GM12801 (cell line): ENCODE data around the gene CALY.

Experiments used
- TF ChIP-seq, protein P1 (sequence below): IDR thresholded peaks from one replicate; pipeline ENCODE4 v1.5.1; 2011; ENCODE audit warnings: control low read depth; ENCODE audit not compliant: insufficient read length; ENCODE audit errors: extremely low read depth

CALY gene

DNA sequence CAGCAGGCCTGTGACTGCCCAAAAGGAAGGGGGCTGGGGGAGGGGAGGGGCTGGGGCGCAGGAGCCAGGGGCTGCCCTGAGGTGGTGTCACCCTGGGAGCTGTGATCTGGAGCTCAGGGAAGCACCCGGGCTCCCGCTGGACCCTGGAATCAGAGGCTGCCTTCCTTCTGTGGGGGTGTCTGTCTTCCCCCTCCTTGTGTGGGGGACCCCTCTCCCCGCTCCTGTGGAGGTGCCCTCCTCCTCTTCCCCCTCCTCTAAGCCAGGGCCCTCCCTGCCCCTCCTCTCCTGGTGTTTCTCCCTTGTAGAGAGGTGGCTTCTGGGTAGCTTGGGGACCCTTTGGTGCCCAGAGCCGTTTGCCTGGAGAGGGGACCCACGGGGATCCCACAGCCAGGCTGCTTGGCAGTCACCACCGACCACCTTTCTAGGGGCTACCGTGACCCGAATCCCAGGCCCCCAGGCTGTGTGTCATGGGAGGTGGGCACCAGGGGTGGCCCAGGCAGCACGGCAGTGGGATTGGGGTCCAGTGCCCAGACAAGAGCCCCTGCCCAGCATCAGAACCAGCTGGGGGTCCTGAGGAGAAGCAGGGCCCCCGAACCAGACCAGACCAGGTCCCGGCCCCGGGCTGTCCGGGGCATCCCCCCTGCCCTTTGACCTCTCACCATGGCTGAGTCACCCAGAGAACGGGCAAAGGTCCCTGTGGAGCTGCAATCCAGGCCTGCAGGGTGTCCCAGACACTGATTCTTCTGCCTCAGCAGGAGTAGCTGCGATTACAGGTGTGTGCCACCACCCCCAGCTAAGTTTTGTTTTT lies 11.2 kb upstream of the CALY start:
- TF ChIP-seq, protein P1, sequence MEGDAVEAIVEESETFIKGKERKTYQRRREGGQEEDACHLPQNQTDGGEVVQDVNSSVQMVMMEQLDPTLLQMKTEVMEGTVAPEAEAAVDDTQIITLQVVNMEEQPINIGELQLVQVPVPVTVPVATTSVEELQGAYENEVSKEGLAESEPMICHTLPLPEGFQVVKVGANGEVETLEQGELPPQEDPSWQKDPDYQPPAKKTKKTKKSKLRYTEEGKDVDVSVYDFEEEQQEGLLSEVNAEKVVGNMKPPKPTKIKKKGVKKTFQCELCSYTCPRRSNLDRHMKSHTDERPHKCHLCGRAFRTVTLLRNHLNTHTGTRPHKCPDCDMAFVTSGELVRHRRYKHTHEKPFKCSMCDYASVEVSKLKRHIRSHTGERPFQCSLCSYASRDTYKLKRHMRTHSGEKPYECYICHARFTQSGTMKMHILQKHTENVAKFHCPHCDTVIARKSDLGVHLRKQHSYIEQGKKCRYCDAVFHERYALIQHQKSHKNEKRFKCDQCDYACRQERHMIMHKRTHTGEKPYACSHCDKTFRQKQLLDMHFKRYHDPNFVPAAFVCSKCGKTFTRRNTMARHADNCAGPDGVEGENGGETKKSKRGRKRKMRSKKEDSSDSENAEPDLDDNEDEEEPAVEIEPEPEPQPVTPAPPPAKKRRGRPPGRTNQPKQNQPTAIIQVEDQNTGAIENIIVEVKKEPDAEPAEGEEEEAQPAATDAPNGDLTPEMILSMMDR: no peak

- TF ChIP-seq, protein P1: no peak
These were observed 9.7 kb upstream of the CALY start for GRCh38 chr10:133346413-133346812.

DNA sequence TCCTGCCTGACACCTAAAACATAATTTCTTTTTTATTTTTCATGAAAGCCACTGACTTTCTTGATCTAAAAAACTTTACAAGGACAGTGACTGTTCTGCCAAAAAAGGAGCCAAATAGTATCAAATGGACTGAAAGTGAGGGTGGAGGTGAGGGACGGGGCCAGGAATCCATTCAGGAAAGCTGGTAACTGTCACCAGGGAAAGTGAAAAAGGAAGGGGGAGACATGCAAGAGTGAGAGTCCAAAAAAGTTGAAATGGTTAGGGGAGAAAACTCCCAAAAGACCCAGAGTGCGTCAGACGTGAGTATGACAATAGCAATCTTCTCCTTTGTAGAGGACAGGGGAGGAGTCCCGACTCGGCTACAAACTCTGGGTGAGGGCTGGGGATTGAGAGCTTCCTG lies 7.5 kb upstream of the CALY start:
- TF ChIP-seq, protein P1: no peak

DNA sequence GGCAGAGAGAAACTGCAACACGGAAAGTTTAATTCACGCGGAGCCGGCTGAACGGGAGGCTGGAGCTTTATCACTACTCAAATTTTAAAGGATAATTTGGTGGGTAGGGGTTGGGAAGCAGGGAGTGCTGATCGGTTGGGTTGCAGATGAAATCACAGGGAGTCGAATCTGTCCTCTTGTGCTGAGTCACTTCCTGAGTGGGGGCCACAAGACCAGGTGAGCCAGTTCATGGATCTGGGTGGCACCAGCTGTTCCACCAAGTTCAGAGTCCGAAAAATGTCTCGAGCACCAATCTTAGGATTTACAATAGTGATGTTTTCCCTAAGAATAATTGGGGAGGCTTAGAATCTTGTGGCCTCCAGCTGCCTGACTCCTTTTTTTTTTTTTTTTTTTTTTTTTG lies 6.9 kb upstream of the CALY start:
- TF ChIP-seq, protein P1: no peak

DNA sequence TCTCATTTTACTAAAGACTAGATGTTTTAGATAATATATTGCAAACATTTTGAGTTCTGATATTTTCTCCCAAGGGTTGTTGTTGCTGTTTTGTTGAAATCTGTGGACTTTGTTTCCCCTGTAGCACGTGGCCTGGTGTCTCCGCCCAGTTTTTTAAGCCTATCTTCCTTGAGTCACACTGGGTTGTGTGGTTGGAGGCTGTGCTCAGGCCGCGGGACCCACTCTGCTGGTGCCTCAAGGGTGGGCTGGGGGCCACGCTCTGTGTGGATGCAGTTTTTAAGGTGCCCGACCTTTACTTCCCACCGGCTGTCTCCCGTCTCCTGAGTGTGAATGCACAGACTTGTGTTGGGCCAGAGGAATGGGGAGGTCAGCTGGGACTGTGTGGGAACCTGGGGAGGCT lies 6.2 kb upstream of the CALY start:
- TF ChIP-seq, protein P1: no peak

- TF ChIP-seq, protein P1: no peak
These were observed 5.3 kb upstream of the CALY start for GRCh38 chr10:133341983-133342382.

DNA sequence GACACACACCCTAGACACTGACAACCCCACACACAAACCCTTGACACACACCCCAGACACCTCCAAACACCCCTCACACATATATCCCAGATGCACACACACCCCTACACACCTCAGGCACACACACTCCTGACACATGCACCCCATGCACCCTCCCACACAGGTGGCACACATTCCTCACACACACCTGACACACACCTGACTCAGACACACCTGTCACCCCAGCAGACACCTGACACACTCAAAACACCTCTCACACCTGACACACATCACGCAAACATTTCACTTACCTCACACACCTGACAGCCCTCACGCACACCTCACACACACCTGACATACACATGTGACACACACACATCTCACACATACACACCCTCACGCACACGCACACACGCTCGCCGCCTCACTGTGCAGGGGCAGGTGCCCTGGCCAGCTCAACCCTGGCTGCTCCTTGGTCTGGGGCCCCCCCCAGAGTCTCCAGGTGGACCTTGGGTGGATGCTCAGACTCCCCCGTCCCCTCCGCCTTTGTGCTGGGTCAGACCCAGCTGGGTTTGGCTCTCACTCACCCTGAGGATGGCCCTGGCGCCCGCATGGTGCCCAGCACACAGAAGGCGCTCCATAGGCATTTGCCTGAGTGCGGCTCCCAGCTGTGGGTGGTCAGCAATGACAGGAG lies 3.1 kb upstream of the CALY start:
- TF ChIP-seq, protein P1: no peak
